GM12878 (cell line): ENCODE data around the gene TSPEAR. TPM values are rescaled to one million over a fixed set of nuclear protein-coding genes. Genes with fewer than 3 reads are reported as not detected.

Experiments
- ATAC-seq: fragments of 200-7000 bp; cut with Tn5 transposase; 3 replicates; pipeline ENCODE4 v1.9.1; 2020; ENCODE audit warnings: mild to moderate bottlenecking, moderate library complexity
- BruUV-seq: library from RNA; stranded (reverse); fragments of 400-500 nt; replicated peaks from 2 replicates; lab custom pipeline; 2021; lab: Mats Ljungman, UMichigan
- CTCF ChIA-PET: fragments of 300-600 bp; sonication (Branson Sonifier 250); formaldehyde crosslinking; extraction: SDS; loops from one replicate; lab custom pipeline; 2021; ENCODE audit warnings: inconsistent platforms; lab: Yijun Ruan, JAX
- POLR2A ChIA-PET: fragments of 350-600 bp; formaldehyde crosslinking; extraction: SDS; loops from one replicate; lab custom pipeline; 2021; ENCODE audit warnings: inconsistent platforms; lab: Charles Lee
- RAD21 ChIA-PET: fragments of 300-600 bp; sonication (Branson Sonifier 250); formaldehyde crosslinking; loops from one replicate; lab custom pipeline; 2023; ENCODE audit warnings: antibody characterized with exemption; ENCODE audit not compliant: unreplicated experiment; lab: Charles Lee
- SMC1A ChIA-PET: fragments of 300-600 bp; sonication (Branson Sonifier 250); formaldehyde crosslinking; loops from one replicate; lab custom pipeline; 2023; ENCODE audit not compliant: unreplicated experiment, uncharacterized antibody; lab: Charles Lee
- DNase-seq: peaks from one replicate; pipeline ENCODE4 v3.0.0-alpha.2; 2011; ENCODE audit warnings: low read depth, low spot score
- FAIRE-seq: peaks from 3 replicates; lab custom pipeline; 2011; peaks lifted over from hg19 to GRCh38; lab: Jason Lieb, UNC
- H2AFZ ChIP-seq: 2 replicates; pipeline ENCODE4 v1.6.0; 2011; ENCODE audit warnings: low read depth, low read length, control low read depth; ENCODE audit not compliant: control insufficient read depth
- H3K27ac ChIP-seq: 2 replicates; pipeline ENCODE4 v1.5.1; 2011; ENCODE audit warnings: control low read depth; ENCODE audit not compliant: control insufficient read depth, insufficient read depth
- H3K27me3 ChIP-seq, 2 experiments: replicated peaks in 1 of 2; 2 replicates each; pipeline versions ENCODE4 v1.6.0 to v1.6.1; 2011; ENCODE audit warnings: low read length in 1 of 2; ENCODE audit not compliant: control insufficient read depth in 2 of 2, insufficient read depth in 2 of 2
- H3K36me3 ChIP-seq, 2 experiments: 2 replicates each; pipeline ENCODE4 v1.5.1; 2011; ENCODE audit warnings: low read length in 1 of 2; ENCODE audit not compliant: control insufficient read depth in 2 of 2, insufficient read depth in 2 of 2
- H3K4me1 ChIP-seq: 2 replicates; pipeline ENCODE4 v1.6.1; 2011; ENCODE audit warnings: mild to moderate bottlenecking, low read length, moderate library complexity, mixed read lengths; ENCODE audit not compliant: control insufficient read depth, insufficient read depth
- H3K4me2 ChIP-seq: 2 replicates; pipeline ENCODE4 v1.6.0; 2011; ENCODE audit warnings: control low read depth; ENCODE audit not compliant: control insufficient read depth, insufficient read depth
- H3K4me3 ChIP-seq: fragments of 200-600 bp; sonication (generic); 2 replicates; pipeline ENCODE4 v1.5.1; 2016
- H3K79me2 ChIP-seq: 2 replicates; pipeline ENCODE4 v1.6.0; 2011; ENCODE audit warnings: low read length; ENCODE audit not compliant: control insufficient read depth, insufficient read depth
- H3K9ac ChIP-seq: 2 replicates; pipeline ENCODE4 v1.8.0; 2011; ENCODE audit warnings: low read length, control low read depth, mixed read lengths; ENCODE audit not compliant: control insufficient read depth, insufficient read depth
- H3K9me3 ChIP-seq: replicated peaks from 3 replicates; pipeline ENCODE4 v1.5.1; 2011; ENCODE audit warnings: mild to moderate bottlenecking, low read length; ENCODE audit not compliant: control insufficient read depth, insufficient read depth
- H4K20me1 ChIP-seq: 2 replicates; pipeline ENCODE4 v1.6.0; 2011; ENCODE audit not compliant: control insufficient read depth, insufficient read depth
- ATF3 ChIP-seq: IDR thresholded peaks from 2 replicates; pipeline ENCODE4 v1.6.1; 2011; ENCODE audit warnings: low read depth, mild to moderate bottlenecking, low read length, moderate library complexity, borderline replicate concordance; ENCODE audit errors: extremely low read depth
- CBFB ChIP-seq: IDR thresholded peaks from 2 replicates; pipeline ENCODE4 v1.6.1; 2016; ENCODE audit warnings: antibody characterized with exemption, low read depth
- CREB1 ChIP-seq: IDR thresholded peaks from 2 replicates; pipeline ENCODE4 v1.6.1; 2012; ENCODE audit warnings: low read depth, mild to moderate bottlenecking, inconsistent platforms
- HDGF ChIP-seq: fragments of 450-650 bp; IDR thresholded peaks from 2 replicates; pipeline ENCODE4 v1.6.1; 2016; ENCODE audit warnings: antibody characterized with exemption
- PBX3 ChIP-seq: IDR thresholded peaks from 2 replicates; pipeline ENCODE4 v1.6.1; 2011; ENCODE audit warnings: mild to moderate bottlenecking, low read depth, low read length, moderate library complexity; ENCODE audit not compliant: insufficient replicate concordance
- WGBS: methylation state at CpG from one replicate; pipeline ENCODE4 v1.1.6; 2016; ENCODE audit warnings: low lambda C conversion rate; ENCODE audit not compliant: insufficient replicate concordance, insufficient coverage; ENCODE audit errors: missing lambda C conversion rate; 5-methylcytosine and 5-hydroxymethylcytosine counted together
- in situ Hi-C: fragments of 300-500 bp; cut with MboI; formaldehyde crosslinking; loops from 9 replicates; pipeline ENCODE4 v1.14.3; 2018; ENCODE audit warnings: mixed read lengths
- intact Hi-C: fragments of 100-400 bp; cut with micrococcal nuclease; formaldehyde crosslinking; loops from one replicate; pipeline ENCODE4 v1.14.2; 2022; ENCODE audit not compliant: unreplicated experiment
- polyA plus RNA-seq, 11 experiments: library from polyadenylated mRNA; depleted of rRNA in 4 of 11; unstranded in 6 of 11; stranded (reverse) in 5 of 11; fragments of >200 nt; fragmentation: Nextera tagmentation in 4 of 11; fragmentation: Illumina TruSeq in 1 of 11; extraction: Ambion mirVana in 4 of 11; extraction: Trizol in 1 of 11; gene quantifications; 1 replicate in 1 of 11; 2 replicates in 10 of 11; pipeline versions ENCODE4 v1.2.1 to v1.2.3, GENCODE V29; 2011 to 2016; ENCODE audit warnings: inconsistent platforms in 2 of 11, missing spikeins in 2 of 11, low read depth in 1 of 11
- total RNA-seq, 4 experiments: library from RNA; depleted of rRNA in 3 of 4; stranded (reverse); fragments of >200 nt in 3 of 4; fragmentation: Illumina TruSeq in 1 of 4; extraction: Trizol in 1 of 4; gene quantifications; 2 replicates each; pipeline versions ENCODE4 v1.2.1 to v1.2.3, GENCODE V29; 2013 to 2021

The TSPEAR gene
- total and polyA plus RNA-seq, 10 of the 15 experiments (the other 5 are each of a cell fraction or from before 2014, with no cell fraction given) = not detected

GRCh38 chr21:44533891-44534627 lies 177.3 kb downstream of the TSPEAR start:
- in situ Hi-C loops (no loop called here), intact Hi-C loops (no loop called here)
- no peak overlapping the region for H2AFZ ChIP-seq
- SMC1A ChIA-PET = no interaction called here
- WGBS = 100% methylated on average over 3 of the region's 21 CpGs
- no peak for DNase-seq
- H3K9me3 ChIP-seq = no peaks in the 10 kb centered on the region; the same call in 2 of the 3 replicates
- FAIRE-seq = no peak
- H3K27me3 ChIP-seq = no peaks in the 10 kb centered on the region
- RAD21 ChIA-PET = no interaction called here
- CTCF ChIA-PET = no interaction called here
- ATAC-seq = no peak
- H3K9ac ChIP-seq = no peak overlapping the region
- H3K4me1 ChIP-seq = no peaks in the 10 kb centered on the region
- no peak overlapping the region for H3K4me3 ChIP-seq
- no TSS peak for BruUV-seq
- TF ChIP-seq HDGF = no peak
- no peak for TF ChIP-seq CBFB
- no peak for TF ChIP-seq ATF3
- no peak for TF ChIP-seq PBX3
- no peak for TF ChIP-seq CREB1
- H4K20me1 ChIP-seq = no peaks in the 10 kb centered on the region
- H3K36me3 ChIP-seq = no peaks in the 10 kb centered on the region
- H3K4me2 ChIP-seq = no peak overlapping the region
- H3K27ac ChIP-seq = no peak overlapping the region
- no peaks in the 10 kb centered on the region for H3K79me2 ChIP-seq
- POLR2A ChIA-PET = no interaction called here
